SU-DHL-6 (cell line): ENCODE measurements around the gene GAREM1.

Source experiments
- H2AFZ ChIP-seq: fragments of 200-600 bp; sonication (generic); 2 replicates; pipeline ENCODE4 v1.6.1; 2014; ENCODE audit warnings: low read depth, mild to moderate bottlenecking, moderate library complexity, mixed read lengths, antibody characterized with exemption, low read length; ENCODE audit not compliant: severe bottlenecking
- H3F3A ChIP-seq: fragments of 200-600 bp; shearing (Covaris generic); 2 replicates; pipeline ENCODE4 v1.6.0; 2016; ENCODE audit warnings: antibody characterized with exemption, mild to moderate bottlenecking; ENCODE audit not compliant: insufficient read depth
- H3K27ac ChIP-seq: fragments of 200-600 bp; sonication (generic); 2 replicates; pipeline ENCODE4 v1.5.1; 2016; ENCODE audit warnings: low read depth, mild to moderate bottlenecking, low read length, moderate library complexity, mixed read lengths
- H3K27me3 ChIP-seq: fragments of 200-600 bp; sonication (generic), shearing (Covaris generic); 2 replicates; pipeline ENCODE4 v1.6.0; 2014; ENCODE audit warnings: mild to moderate bottlenecking, low read length
- H3K36me3 ChIP-seq: fragments of 200-600 bp; sonication (generic); 2 replicates; pipeline ENCODE4 v1.6.1; 2014; ENCODE audit warnings: mild to moderate bottlenecking, low read length, mixed read lengths
- H3K4me2 ChIP-seq: fragments of 300-600, 200-600 bp; shearing (Covaris generic), sonication (generic); 2 replicates; pipeline ENCODE4 v1.6.0; 2014; ENCODE audit warnings: low read length, low read depth, mild to moderate bottlenecking; ENCODE audit not compliant: poor library complexity, severe bottlenecking
- H3K4me3 ChIP-seq: fragments of 200-600 bp; sonication (generic); 2 replicates; pipeline ENCODE4 v1.5.1; 2014; ENCODE audit warnings: antibody characterized with exemption, low read length, mild to moderate bottlenecking, mixed read lengths; ENCODE audit not compliant: insufficient read depth, poor library complexity, severe bottlenecking
- H3K79me2 ChIP-seq: fragments of 200-600 bp; sonication (generic); 2 replicates; pipeline ENCODE4 v1.6.1; 2014; ENCODE audit warnings: mild to moderate bottlenecking, low read length, moderate library complexity; ENCODE audit not compliant: insufficient read depth
- H3K9ac ChIP-seq: fragments of 200-600 bp; sonication (generic); 2 replicates; pipeline ENCODE4 v1.7.0; 2014; ENCODE audit warnings: mild to moderate bottlenecking, low read length
- H3K9me2 ChIP-seq: fragments of 200-600 bp; sonication (generic); replicated peaks from 2 replicates; pipeline ENCODE4 v1.6.1; 2014; ENCODE audit warnings: low read length; ENCODE audit not compliant: insufficient read depth
- H3K9me3 ChIP-seq: fragments of 200-600 bp; sonication (generic); 2 replicates; pipeline ENCODE4 v1.6.1; 2014; ENCODE audit warnings: low read length, mixed read lengths; ENCODE audit not compliant: insufficient read depth
- H4K20me1 ChIP-seq: fragments of 200-600 bp; sonication (generic); 2 replicates; pipeline ENCODE4 v1.6.1; 2014; ENCODE audit warnings: low read depth, mild to moderate bottlenecking, antibody characterized with exemption, low read length, moderate library complexity, mixed read lengths
- EZH2phosphoT487 ChIP-seq: fragments of 200-600 bp; sonication (generic), shearing (Covaris generic); conservative IDR thresholded peaks from 2 replicates; pipeline ENCODE4 v1.6.1; 2018; ENCODE audit warnings: mild to moderate bottlenecking, antibody characterized with exemption, low read length, moderate library complexity, mixed read lengths
- TF ChIP-seq, protein P1 (sequence below): fragments of 200-600 bp; sonication (generic); IDR thresholded peaks from one replicate; pipeline ENCODE4 v1.5.1; 2017; ENCODE audit warnings: antibody characterized with exemption, mild to moderate bottlenecking, low read length, moderate library complexity; ENCODE audit not compliant: insufficient read depth, poor library complexity, severe bottlenecking

The GAREM1 gene

DNA sequence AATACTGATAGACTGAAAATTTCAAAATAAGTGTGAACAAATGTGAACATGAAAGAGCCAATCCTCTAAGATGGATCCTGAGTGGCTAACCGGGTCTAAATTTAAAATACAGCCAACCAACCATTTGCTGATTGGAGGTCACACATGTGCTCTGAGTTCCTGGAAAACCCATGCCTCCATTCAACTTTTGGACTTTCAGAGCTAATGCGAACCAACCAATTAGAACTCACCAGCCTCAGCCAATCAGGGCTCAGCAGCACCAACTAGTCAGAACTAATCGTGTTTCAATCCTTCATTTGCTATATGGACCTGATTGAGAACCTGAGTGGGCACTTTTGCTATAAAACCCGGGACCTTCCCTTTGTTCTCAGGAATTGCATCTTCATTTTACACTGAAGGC is 169.3 kb downstream of the GAREM1 start:
- no peak overlapping the region for H3K9ac ChIP-seq
- no peaks in the 10 kb centered on the region for H3K27me3 ChIP-seq
- no peaks in the 10 kb centered on the region for H3K9me2 ChIP-seq
- no peaks in the 10 kb centered on the region for H3K36me3 ChIP-seq
- H3K9me3 ChIP-seq: no peaks in the 10 kb centered on the region
- no peak overlapping the region for H3K4me2 ChIP-seq
- H3F3A ChIP-seq: no peaks in the 10 kb centered on the region
- no peaks in the 10 kb centered on the region for H4K20me1 ChIP-seq
- no peak overlapping the region for H3K27ac ChIP-seq
- no peak overlapping the region for H3K4me3 ChIP-seq
- H2AFZ ChIP-seq: no peak overlapping the region
- H3K79me2 ChIP-seq: no peaks in the 10 kb centered on the region
- no peak for TF ChIP-seq EZH2phosphoT487
- TF ChIP-seq, protein P1, sequence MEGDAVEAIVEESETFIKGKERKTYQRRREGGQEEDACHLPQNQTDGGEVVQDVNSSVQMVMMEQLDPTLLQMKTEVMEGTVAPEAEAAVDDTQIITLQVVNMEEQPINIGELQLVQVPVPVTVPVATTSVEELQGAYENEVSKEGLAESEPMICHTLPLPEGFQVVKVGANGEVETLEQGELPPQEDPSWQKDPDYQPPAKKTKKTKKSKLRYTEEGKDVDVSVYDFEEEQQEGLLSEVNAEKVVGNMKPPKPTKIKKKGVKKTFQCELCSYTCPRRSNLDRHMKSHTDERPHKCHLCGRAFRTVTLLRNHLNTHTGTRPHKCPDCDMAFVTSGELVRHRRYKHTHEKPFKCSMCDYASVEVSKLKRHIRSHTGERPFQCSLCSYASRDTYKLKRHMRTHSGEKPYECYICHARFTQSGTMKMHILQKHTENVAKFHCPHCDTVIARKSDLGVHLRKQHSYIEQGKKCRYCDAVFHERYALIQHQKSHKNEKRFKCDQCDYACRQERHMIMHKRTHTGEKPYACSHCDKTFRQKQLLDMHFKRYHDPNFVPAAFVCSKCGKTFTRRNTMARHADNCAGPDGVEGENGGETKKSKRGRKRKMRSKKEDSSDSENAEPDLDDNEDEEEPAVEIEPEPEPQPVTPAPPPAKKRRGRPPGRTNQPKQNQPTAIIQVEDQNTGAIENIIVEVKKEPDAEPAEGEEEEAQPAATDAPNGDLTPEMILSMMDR: no peak

GRCh38 chr18:32300914-32301313 is 169.8 kb downstream of the GAREM1 start:
- Histone ChIP-seq H3K4me2 (no peak overlapping the region), H4K20me1 (no peaks in the 10 kb centered on the region), H3K27ac (no peak overlapping the region), H3K4me3 (no peak overlapping the region), H3K79me2 (no peaks in the 10 kb centered on the region), H3K27me3 (no peaks in the 10 kb centered on the region), H3F3A (no peaks in the 10 kb centered on the region), H2AFZ (no peak overlapping the region), H3K9ac (no peak overlapping the region), H3K36me3 (no peaks in the 10 kb centered on the region), H3K9me3 (no peaks in the 10 kb centered on the region), H3K9me2 (no peaks in the 10 kb centered on the region)
- TF ChIP-seq, protein P1: no peak
- no peak for TF ChIP-seq EZH2phosphoT487

DNA sequence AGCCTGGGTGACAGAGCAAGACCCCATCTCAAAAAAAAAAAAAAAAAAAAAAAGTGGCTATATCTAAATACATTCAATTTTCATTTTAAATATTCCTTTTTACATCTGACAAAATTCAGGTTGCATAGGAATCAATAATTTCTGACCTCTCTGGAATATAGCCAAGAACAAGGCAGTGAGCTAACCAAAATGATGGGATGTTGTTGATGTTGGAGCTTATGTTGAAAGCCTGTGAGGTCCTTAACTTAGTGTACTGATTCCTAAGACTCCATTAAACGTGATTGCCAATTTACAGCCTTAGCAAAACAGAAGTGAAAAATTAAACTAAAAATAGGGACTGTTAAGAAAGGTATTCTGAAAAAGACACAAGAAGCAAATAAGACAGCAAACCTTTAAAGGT is 171.2 kb downstream of the GAREM1 start:
- no peak overlapping the region for H3K27ac ChIP-seq
- H3K9me3 ChIP-seq: no peaks in the 10 kb centered on the region
- H3K36me3 ChIP-seq: no peaks in the 10 kb centered on the region
- H3F3A ChIP-seq: no peaks in the 10 kb centered on the region
- no peaks in the 10 kb centered on the region for H4K20me1 ChIP-seq
- H3K27me3 ChIP-seq: no peaks in the 10 kb centered on the region
- no peak overlapping the region for H2AFZ ChIP-seq
- H3K4me3 ChIP-seq: no peak overlapping the region
- no peaks in the 10 kb centered on the region for H3K79me2 ChIP-seq
- no peak overlapping the region for H3K4me2 ChIP-seq
- no peaks in the 10 kb centered on the region for H3K9me2 ChIP-seq
- TF ChIP-seq, protein P1: no peak
- no peak for TF ChIP-seq EZH2phosphoT487
- no peak overlapping the region for H3K9ac ChIP-seq
